Caki2 (cell line): ENCODE results near the gene LMNA. TPM values are rescaled to one million over a fixed set of nuclear protein-coding genes. Genes with fewer than 3 reads are reported as not detected.
"Not testable (repeated sequence)": the region's sequence is repeated elsewhere in the genome, so short reads cannot be mapped to it uniquely, and the experiment has no call there.

Experiments
- DNase-seq: peaks from one replicate; pipeline ENCODE4 v3.0.0-alpha.2; 2015; ENCODE audit warnings: low read depth
- in situ Hi-C: cut with HindIII; loops from 2 replicates; pipeline ENCODE4 v1.10.0; 2016; ENCODE audit warnings: low sequenced_read_pairs, low pct_unique_long_range_greater_than_20kb, mixed read lengths
- total RNA-seq: library from RNA; depleted of rRNA; stranded (reverse); fragments of >200 nt; shearing (Covaris generic); gene quantifications from 2 replicates; pipeline ENCODE4 v1.2.3, GENCODE V29; 2014; ENCODE audit warnings: low replicate concordance; rRNA removed

LMNA gene
- total RNA-seq, 1 experiment from 2014 or later, result 652 TPM

- in situ Hi-C loops, result no loop called here
- DNase-seq, result no peak
Observed at GRCh38 chr1:156172696-156173470, 58.4 kb downstream of the LMNA start.

GRCh38 chr1:156176610-156177210 is 62.2 kb downstream of the LMNA start:
- in situ Hi-C loops, result no loop called here
- no peak for DNase-seq

- no peak for DNase-seq
- in situ Hi-C loops, result no loop called here
Observed at GRCh38 chr1:156177919-156178654, 63.6 kb downstream of the LMNA start.

- in situ Hi-C loops, result no loop called here
- DNase-seq, result no peak
Observed at GRCh38 chr1:156180471-156180870, 66.0 kb downstream of the LMNA start.

GRCh38 chr1:156181391-156181924 is 66.9 kb downstream of the LMNA start:
- DNase-seq, in situ Hi-C loops: not testable (repeated sequence)

GRCh38 chr1:156182010-156182779 is 67.7 kb downstream of the LMNA start:
- DNase-seq, in situ Hi-C loops: not testable (repeated sequence)

- DNase-seq, in situ Hi-C loops: not testable (repeated sequence)
Observed at GRCh38 chr1:156186347-156187177, 72.1 kb downstream of the LMNA start.

Other genes with a start within 250 kb of the LMNA start
- gene RIT1, start 203.4 kb upstream of the LMNA start, total RNA-seq, result 58.6 and 109 TPM in 2 replicates
- 9.8 and 33.9 TPM in 2 replicates for gene KHDC4, start 180.3 kb upstream of the LMNA start, total RNA-seq
- gene RXFP4, start 173.1 kb upstream of the LMNA start, total RNA-seq, result not detected in 2 replicates
- 58.1 and 63.9 TPM in 2 replicates for gene ARHGEF2, start 136.2 kb upstream of the LMNA start, total RNA-seq
- gene SSR2, start 93.8 kb upstream of the LMNA start, total RNA-seq, result 305 and 404 TPM in 2 replicates
- 12.4 and 36.6 TPM in 2 replicates for gene UBQLN4, start 60.9 kb upstream of the LMNA start, total RNA-seq
- 14.3 and 28.3 TPM in 2 replicates for gene LAMTOR2, start 59.9 kb upstream of the LMNA start, total RNA-seq
- gene RAB25, start 53.6 kb upstream of the LMNA start, total RNA-seq, result not detected in 2 replicates
- gene MEX3A, start 32.2 kb upstream of the LMNA start, total RNA-seq, result 0.64 and 2.0 TPM in 2 replicates
- 1.9 and 2.0 TPM in 2 replicates for gene SEMA4A, start 38.9 kb downstream of the LMNA start, total RNA-seq
- gene SLC25A44, start 79.4 kb downstream of the LMNA start, total RNA-seq, result 11.8 and 15.9 TPM in 2 replicates
- 81.6 and 115 TPM in 2 replicates for gene PMF1, start 98.3 kb downstream of the LMNA start, total RNA-seq
- gene BGLAP, start 127.5 kb downstream of the LMNA start, total RNA-seq, result not detected in 2 replicates
- gene PAQR6, start 133.3 kb downstream of the LMNA start, total RNA-seq, result not detected in 2 replicates
- 52.9 and 53.1 TPM in 2 replicates for gene SMG5, start 168.1 kb downstream of the LMNA start, total RNA-seq
- gene TMEM79, start 169.6 kb downstream of the LMNA start, total RNA-seq, result 1.4 and 2.5 TPM in 2 replicates
- 79.0 and 119 TPM in 2 replicates for gene GLMP, start 181.0 kb downstream of the LMNA start, total RNA-seq
- not detected in 2 replicates for gene VHLL, start 184.6 kb downstream of the LMNA start, total RNA-seq
- gene CCT3, start 223.6 kb downstream of the LMNA start, total RNA-seq, result 691 and 710 TPM in 2 replicates
- gene TSACC, start 223.8 kb downstream of the LMNA start, total RNA-seq, result 14.3 TPM in 1 of 2 replicates, not detected in the other